Posterior cingulate gyrus (tissue), 11 donors: Measurements from ENCODE around the gene GNAT1.
"Not testable (repeated sequence)": the region's sequence is repeated elsewhere in the genome, so short reads cannot be mapped to it uniquely, and the experiment has no call there.

ENCODE experiments used
- DNase-seq, 10 donors: peaks; one replicate each; pipeline versions ENCODE4 v3.0.0 to v3.0.0-alpha.2; 2020 to 2021; ENCODE audit warnings: mixed read lengths in 3 of 10
- intact Hi-C: fragments of 100-400 bp; cut with DNase I; formaldehyde crosslinking; loops from one replicate; pipeline ENCODE4 v1.15.1; 2023

Gene GNAT1

DNA sequence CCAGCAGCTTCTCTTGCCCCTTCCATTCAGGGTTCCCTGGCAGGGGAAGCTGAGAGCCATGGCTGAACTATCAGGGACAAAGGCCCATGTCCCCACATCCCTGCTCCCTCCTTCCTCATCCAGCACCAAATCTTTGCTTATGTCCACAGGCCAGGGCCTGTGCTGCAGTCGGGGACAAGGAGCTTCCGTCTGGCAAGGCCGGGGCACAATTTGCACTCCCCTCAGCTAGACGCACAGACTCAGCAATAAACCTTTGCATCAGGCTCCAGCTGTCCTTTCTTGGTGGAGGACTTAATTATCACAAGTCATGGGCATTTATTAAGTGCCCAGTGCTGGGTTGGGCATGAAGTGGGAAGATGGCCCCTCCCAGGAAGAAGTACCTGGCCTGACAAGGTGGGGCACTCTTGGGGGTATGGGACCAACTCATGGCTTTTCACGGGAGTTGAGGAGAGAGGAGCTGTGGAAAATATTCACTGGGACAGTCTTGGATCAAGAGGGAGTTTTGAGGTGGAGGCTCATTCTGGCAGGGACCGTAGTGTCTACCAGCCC is 4.9 kb downstream of the GNAT1 start:
- no peak for DNase-seq
- intact Hi-C loops = no loop called here

DNA sequence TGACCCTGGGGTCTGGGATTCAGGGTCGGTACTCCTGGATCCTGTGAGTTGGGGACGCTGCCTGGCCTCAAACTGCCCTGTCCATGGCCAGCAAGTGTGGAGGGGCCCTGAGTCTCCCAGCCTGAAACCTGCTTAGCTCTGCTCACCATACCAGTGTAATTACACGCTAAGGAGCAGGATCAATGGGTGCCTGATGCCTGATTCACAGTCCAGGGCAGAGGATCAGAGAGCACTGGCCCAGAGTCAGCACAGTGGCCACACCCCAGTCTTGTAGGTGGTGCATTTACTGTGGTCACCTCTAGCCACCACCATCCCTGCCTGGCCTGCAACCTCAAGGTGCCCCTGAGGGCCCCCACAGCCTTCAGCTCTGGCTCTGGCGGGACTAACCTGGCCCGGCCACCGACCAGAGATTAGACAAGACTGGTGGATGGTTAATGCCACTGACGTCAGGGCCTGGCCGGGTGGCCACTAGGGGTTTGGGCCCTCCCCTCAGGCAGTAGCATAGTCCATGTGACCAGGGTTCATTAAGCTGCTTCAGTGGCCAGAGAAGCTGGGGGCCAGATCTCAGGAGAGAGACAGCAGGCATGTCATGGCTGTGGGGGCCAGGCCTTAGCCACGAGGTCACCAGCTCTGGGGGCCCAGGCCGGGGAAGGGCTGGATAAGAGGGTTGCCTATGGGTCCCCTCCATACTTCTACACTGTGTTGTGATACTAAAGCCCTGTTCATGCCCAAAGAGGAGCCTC is 10.3 kb downstream of the GNAT1 start:
- DNase-seq = peak in 1 of 10 donors; percentile 69
- intact Hi-C loops = no loop called here

DNA sequence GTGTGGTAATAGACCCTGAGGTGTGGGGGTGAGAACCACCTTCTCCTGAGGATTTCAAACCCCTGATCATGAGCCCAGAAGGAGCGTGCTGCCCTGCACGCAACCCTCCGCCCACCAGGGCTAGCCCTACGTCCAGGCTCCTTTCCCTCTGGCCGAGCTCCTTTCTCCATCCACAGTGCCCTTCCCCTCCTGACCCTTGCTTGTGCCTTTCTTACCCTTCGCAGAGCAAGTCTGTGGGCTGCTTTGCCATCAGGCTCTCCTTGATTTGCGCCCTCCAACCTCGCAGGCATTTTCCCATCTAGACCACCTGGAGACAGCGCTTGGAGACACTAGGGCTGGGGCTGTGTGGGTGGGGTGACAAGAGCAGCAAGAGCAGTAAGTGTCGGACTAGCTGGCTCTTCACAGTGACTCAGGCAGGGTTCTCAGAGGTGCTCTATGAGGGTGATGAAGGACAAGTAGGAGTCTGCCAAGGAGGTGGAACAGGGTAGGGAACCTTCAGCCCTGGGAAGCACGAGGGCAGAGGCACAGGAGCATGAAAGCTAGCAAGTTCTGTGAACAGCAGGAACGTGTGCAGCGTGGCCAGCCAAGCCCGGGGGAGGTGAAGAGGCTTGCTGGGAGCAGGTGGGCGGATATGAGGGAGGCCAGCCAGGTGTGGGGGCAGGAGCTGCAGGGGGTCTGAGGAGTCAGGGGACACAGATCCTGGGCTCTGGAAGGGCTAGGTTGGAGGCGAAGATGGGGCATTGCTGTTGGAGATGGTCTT is 11.1 kb downstream of the GNAT1 start:
- peak in 1 of 10 donors; percentile 77 for DNase-seq
- intact Hi-C loops = no loop called here

DNA sequence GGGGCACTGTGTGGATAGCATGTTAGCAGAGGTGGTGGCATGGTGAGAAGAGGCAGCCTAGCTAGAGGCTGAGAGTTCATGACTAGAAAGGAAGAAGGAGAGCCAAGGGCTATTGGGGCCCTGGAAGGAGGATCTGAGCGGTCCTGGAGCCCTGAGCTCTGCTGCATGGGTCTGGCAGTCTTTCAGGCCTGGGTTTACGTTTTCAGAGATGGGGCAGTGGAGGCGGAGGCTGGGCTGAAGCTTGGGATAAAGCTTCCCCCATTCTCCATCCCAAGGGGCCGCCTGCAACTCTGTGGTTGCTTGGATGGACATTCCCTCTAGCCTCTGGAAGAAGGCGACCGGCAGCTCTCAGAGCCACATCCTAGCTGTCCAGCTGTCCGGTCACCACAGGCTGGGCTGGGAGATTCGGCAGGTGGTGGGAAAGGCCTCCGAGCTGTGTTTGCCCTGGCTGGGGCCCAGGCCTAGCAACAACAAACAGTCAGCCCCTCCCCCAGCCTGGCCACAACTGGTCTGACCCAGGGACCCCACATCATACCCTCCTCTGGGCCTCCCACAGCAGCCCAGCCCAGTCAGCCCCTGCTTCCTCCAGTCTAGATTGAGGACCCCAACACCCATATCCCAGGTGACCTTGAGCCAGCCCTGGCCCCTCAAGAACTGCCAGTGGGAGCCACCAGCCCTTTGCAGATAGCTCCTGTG is 11.9 kb downstream of the GNAT1 start:
- intact Hi-C loops = no loop called here
- DNase-seq = peak in 1 of 10 donors; percentile 72

DNA sequence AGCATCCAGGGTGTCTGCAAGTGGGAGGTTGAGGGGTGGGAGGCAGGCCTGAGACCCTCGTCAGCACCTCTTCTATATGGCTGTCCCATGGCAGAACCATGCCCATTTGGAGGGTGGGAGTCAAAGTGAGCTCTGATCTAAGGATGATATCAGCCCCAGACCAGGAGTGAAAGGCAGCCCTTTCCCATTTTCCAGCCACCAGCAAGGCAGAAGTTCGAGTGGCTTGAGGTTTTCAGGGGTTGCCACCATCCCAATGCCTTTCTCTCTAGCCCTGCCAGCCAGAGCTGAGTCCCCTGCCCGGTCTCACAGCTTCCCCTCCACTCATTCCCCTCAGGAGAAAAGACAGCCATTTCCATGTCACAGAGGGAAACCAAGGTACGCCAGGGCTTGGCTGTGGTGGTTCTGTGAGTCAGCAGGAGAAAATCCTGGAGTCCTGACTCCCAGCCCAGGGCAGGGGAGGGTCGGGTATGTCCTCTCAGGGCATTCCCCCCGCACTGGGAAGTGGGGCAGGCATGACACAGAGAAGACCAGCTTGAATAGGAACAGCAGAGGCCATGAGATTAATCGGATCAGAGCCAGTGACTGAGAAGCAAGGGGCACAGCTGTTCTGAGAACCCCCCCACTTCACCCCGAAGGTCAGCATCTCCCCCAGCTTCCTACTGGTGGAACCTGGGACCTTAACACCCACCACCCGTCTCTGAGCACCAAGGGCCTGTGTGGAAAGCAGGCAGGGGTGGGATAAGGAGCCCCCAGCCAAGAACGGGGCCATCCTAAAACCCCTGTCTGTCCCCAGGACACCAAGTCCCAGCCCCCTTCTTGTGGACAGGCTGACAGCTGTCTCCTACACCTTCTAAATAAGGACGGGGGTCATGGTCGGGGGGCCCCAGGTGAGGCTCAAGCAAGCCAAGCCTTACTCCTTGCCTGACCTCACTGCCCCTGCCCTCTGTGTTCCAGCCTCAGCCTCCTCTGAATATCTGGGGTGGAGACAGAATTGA is 12.7 kb downstream of the GNAT1 start:
- intact Hi-C loops = no loop called here
- no peak for DNase-seq

DNA sequence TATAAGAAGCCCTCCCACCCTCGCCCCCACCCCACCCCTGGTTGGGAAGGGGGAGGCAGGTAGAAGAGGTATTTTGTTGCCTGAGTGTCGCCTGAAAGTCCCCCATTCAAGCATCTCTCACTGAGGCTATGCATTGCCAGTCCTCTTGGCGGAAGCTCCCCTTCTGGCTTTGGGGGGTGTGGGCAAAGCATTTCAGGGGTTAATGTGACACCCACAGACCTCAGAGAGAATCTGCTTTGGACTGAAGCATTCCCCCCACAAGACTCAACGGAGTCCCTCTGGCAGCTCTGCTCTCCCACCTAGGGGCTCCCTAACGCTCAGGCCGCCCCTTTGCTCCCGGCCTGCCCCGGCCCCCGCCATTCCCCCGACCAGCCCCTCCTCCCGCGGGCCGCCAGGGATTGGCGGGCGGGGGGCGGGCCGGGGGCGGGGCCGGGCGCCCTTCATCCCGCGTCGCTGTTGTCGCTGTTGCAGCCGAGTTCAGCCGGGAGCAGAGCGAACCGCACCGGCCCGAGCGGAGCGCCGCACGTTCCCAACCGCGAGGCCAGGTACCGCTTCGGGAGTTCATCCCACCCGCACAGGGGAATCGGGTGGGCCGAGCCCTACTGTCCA is 13.5 kb downstream of the GNAT1 start, which contains the start of gene SLC38A3:
Gene SLC38A3 (plus strand): TSS at position 468 of the 609 bp plus-strand sequence. CDS start 8,929 bp downstream, outside the sequence.
- intact Hi-C loops = no loop called here
- DNase-seq = peak in 5 of 10 donors; percentile 23 to 88 (median 57)

DNA sequence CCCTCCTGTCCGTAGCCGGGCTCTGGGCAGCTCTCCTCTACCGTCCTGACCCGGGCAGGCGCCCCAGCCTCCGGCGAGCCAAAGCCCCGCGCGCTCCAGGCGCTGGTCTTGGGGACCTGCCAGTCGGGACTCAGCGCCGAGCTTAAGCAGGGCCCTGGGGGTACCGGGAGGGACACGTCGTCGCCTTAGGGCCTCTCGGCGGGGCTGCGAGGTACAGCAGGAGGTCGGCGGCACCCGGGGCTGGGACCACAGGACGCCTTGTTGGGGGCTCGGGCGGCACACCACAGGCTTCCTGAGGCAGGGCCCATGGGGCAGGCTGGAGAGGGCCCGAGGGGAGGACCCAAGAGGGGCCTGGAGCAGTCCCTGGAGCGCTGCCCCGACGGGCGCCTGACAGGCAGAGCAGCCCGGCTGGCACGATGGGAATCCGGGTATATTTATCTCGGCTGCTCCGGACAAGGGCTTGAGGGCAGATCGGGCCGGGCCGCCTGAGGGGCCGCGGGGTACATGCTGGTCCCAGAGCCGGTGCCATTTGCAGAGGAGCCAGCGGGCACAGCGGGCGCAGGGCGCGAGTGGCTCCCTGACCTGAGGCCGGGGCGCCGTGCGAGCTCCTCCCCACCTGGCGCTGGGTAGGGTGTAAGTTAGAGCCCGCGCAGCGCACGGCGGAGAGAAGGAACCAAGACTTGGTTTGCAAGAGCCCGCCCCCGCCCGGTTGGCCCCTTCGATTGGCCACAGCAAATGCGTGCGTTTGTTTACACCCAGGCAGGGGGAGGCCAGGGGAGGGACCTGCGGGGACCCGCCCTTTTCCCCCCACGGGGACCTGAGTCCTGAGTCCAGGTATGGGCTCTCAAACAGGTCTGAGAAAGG is 14.2 kb downstream of the GNAT1 start:
- peak in 4 of 10 donors; percentile 38 to 89 (median 42) for DNase-seq
- intact Hi-C loops = no loop called here

DNA sequence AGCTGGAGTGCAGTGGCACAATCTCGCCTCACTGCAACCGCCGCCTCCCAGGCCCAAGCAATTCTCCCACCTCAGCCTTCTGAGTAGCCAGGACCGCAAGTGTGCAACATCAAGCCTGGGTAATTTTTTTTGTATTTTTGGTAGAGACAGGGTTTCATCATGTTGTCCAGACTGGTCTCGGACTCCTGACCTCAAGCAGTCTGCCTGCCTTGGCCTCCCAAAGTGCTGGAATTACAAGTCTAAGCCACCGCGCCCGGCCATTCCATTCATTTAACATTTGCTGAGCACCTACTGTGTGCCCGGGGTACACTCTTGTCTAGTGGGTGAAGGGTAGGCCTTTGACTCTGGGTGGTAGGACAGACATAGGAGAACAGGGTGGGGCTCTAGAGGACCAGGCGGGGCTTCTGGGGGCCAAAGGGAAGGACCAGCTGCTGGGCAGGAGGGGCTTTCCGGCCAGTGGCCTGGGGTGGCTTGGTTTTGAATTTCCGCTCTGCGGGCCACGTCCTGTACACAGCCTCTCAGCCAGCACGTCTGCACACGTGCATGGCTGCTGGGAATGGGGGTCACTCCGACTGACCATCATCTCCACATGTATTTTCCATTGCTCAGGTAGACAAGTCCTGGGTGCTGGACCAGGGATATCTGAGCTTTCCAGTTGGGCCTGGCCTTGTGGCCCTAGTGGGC is 16.1 kb downstream of the GNAT1 start:
- intact Hi-C loops = no loop called here
- DNase-seq = no peak

DNA sequence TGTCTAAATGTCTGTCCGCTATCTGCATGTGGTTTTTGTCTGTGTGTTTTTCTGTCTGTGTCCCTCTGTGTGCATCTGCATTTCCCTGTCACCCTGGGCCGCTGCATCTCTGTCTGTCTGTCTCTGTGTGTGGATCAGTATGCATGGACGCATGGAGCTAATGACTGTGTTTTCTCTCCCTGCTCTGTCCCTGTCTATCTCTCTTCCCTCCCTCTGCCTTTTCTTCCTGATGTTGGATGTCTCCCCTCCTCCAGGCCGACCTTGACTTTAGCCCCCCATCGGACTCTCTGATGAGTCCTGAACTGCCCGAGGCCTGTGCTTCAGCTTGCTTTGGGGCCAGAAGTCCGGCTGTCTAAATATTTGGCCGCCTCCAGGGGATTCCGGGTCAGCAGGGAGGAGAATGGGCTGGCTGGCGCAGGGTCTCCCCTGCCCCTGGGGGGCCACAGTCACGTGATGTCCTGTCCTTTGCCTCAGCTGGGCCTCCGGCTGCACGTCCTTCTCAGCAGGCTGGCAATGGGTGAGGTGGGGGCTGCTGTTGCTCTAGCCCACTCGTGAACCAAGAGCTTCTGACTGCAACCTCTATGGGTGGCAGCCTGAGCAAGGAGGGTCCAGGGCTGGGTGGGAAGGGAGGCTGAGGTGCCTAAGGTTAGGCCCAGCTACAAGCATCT is 17.4 kb downstream of the GNAT1 start:
- intact Hi-C loops = no loop called here
- no peak for DNase-seq

DNA sequence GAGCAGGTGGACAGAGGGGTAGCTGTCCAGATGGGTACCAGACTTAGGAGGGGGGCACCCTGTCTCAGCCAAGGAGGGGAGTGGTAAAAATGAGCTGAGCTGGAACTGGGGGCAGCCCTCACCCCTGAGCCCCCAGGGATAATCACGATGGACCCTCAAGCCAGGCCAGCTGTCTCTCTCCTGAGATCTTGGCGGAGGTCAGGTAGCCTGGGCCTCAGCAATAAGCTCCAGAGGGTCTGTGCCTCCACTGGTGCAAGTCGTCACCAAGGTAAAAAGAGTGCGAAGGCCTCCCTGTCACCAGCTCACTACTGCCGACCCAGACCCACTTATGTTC is 18.7 kb downstream of the GNAT1 start:
- no peak for DNase-seq
- intact Hi-C loops = no loop called here

DNA sequence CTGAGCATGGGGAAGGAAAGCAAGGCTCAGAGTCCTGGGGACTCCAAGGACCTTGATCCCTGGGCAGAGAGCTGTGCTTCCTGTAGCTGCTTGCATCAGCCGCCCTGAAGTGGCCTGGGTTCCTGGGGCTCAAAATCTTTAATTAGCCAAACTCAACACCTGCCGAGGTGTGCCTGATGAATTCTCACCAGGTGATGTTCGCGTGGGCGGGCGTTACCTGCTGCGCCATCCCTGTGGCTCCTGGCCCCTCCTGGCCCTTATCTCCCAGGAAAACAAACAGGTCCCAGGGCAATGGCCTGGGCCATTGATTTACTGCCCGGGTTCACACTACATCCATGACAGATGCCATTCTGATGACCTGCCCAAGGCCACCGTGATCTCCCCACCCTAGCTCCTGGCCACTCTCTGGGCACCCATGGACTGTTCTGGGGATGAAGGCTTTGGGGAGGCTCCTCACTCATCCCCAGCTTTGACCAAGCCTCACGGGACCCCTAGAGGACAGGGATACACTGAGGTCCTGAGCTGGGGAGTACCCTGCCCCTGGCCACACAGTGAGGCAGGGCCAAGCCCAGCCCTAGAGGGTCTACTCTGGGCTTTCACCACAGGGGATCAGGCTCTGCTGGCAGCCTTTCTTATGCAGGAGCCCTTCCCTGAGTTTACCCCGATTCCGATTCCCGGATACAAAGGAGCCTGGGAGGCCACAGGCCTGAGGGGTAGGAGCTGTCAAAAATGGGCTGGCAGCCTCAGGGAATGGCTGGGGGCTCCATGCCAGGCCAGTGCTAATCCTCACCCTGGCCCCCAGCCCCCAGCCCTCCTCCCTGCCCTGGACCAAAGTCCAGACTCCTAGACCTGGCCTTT is 19.3 kb downstream of the GNAT1 start:
- DNase-seq = no peak

DNA sequence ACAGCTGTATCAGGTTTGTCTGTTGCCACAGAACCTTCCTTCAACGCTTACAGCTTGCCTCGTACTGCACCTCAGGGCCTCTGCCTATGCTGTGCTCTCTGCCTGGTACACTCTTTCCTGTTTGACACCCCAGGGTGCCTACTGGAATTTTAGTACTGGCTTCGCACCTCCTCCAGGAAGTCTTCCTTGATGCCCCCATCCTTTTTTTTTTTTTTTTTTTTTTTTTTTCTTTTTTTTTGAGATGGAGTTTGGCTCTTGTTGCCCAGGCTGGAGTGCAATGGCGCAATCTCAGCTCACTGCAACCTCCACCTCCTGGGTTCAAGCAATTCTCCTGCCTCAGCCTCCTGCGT is 19.9 kb downstream of the GNAT1 start:
- intact Hi-C loops, DNase-seq: not testable (repeated sequence)

More for the DNA sequence above, 19.3 kb downstream of the GNAT1 start:
- intact Hi-C loops = no loop called here

DNA sequence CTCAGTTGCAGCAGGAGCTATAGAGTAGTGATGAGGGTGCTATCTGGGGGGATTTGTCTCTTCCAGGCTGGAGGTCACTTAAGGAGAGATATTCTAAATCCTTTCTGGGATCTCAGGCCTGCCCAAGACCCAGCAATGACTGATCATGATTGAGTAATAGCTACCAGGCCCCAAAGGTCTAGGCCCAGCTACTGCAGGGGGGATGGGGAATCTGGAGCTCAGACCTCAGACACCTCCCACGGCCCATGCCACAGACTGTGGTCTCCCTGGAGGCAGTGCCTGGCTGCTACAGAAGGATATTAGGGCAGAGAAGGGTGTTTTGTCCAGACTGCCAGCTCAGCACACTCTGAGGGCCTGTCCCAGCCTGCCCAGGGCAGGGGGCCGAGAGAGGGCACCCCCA is 20.5 kb downstream of the GNAT1 start:
- DNase-seq = no peak
- intact Hi-C loops = no loop called here

DNA sequence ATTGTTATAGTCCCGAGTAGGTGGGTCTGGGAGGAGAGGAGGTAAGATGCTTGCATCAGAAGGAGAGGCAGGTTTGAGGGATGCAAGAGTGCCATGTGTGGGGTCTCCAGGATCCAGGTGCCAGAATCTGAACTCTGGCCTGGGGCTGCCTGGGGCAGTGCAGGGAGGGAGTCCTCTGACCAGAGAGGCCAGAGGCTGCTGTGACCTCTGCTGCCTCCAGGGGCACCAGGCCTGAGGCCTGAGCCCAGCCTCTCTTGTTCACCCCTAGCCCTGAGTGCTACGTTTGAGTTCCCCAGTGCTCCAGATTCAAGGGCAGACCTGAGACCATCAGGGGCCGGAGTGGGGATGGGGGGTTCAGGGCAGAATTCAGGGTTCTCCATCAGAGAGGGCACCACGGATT is 21.1 kb downstream of the GNAT1 start:
- DNase-seq = no peak
- intact Hi-C loops = no loop called here

DNA sequence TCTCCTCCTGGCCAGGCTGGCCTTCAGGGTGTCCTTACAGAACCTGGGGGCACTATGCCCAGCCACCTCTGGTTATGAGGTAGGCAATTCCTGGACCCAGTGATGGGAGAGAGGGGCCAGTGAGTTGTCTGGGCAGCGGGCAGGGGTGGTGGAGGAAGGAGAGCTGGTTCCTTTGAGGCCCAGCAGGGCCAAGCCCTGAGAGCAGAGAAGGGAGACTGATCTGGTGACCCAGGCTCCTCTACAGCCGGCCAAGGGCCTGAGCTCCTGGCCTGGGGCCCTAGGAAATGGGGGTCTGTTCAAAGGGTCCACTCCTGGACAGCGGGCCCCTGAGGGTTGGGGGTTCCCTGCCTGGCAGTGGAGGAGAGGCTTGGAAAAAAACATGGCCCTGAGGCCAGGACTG is 21.6 kb downstream of the GNAT1 start:
- DNase-seq = no peak
- intact Hi-C loops = no loop called here

DNA sequence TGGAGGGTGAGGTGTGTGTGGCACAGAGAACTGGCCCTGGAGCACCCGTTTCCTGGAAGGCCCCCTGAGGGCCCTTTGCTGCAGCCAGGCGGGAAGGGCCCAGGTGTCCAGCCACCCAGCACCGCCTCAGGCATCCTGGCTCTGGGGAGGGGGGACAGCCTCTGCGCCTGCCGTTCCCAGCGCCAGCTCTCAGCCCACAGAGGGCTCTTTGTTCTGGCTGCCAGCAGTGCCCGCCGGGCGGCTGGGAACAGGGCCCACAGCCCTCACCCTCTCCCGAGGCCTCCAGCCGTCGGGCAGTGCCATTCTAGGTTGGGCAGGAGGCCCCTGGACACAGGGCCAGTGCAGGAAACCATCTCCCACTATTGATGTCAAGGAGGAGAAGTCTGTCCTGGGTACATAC is 22.0 kb downstream of the GNAT1 start:
- DNase-seq = peak; percentile 80 to 98 (median 82)
- intact Hi-C loops = no loop called here

DNA sequence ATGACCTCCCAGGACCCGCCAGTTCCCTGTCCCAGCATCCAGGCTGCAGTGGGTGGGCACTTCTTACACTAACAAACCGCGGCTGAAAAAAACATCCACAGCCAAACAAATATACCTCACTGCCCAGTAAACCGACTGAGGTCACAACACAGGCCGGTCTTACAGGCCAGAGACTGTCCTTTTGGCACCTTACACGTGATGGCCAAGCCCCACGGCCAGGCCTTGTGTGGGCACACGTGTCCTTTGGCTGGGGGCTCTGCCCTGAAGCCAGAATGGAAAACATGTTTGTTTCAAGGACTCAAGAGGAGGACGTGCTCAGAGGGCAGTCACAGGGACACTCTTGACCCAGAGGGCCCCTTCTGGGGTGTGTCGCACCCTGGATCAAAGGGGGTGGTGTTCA is 23.4 kb downstream of the GNAT1 start:
- no peak for DNase-seq
- intact Hi-C loops = no loop called here
